ENCODE data around the gene RPS28. TPM values are rescaled to one million over a fixed set of nuclear protein-coding genes. Genes with fewer than 3 reads are reported as not detected.
"Not testable (repeated sequence)": the region's sequence is repeated elsewhere in the genome, so short reads cannot be mapped to it uniquely, and the experiment has no call there.

Gene RPS28
- 151 and 174 TPM in 2 replicates for total RNA-seq (ENCODE audit: low replicate concordance)

GRCh38 chr19:8321067-8321985 lies at the start of gene RPS28, which contains the start of gene NDUFA7:
RPS28 (plus strand) TSS chr19:8321496; CDS start chr19:8321531, 35 bp downstream.
NDUFA7 (minus strand) TSS chr19:8321375; CDS start chr19:8321358, 17 bp downstream.
- no peak for TF ChIP-seq CTCF (IDR thresholded peaks at IDR 0.05; ENCODE audit: insufficient read depth, low read length)
- peak within 1 kb of the TSS; percentile 99 for H3K4me3 ChIP-seq (ENCODE audit: low read depth, low read length)
- peak; percentile 96 for DNase-seq (ENCODE audit: low read depth)

- DNase-seq (ENCODE audit: low read depth); H3K4me3 ChIP-seq (ENCODE audit: low read depth, low read length): not testable (repeated sequence)
Observed at GRCh38 chr19:8276508-8276907, 44.8 kb upstream of the RPS28 start.

GRCh38 chr19:8291337-8291736 lies 30.0 kb upstream of the RPS28 start:
- not testable (repeated sequence) for H3K4me3 ChIP-seq (ENCODE audit: low read depth, low read length); DNase-seq (ENCODE audit: low read depth)

- DNase-seq (ENCODE audit: low read depth): no peak
- no peak overlapping the region for H3K4me3 ChIP-seq (ENCODE audit: low read depth, low read length)
- TF ChIP-seq CTCF (IDR thresholded peaks at IDR 0.05; ENCODE audit: insufficient read depth, low read length): no peak
Observed at GRCh38 chr19:8302357-8302691, 19.0 kb upstream of the RPS28 start.

GRCh38 chr19:8302734-8303133 lies 18.6 kb upstream of the RPS28 start:
- TF ChIP-seq CTCF (IDR thresholded peaks at IDR 0.05; ENCODE audit: insufficient read depth, low read length): no peak
- no peak overlapping the region for H3K4me3 ChIP-seq (ENCODE audit: low read depth, low read length)
- DNase-seq (ENCODE audit: low read depth): no peak

- TF ChIP-seq CTCF (IDR thresholded peaks at IDR 0.05; ENCODE audit: insufficient read depth, low read length): no peak
- H3K4me3 ChIP-seq (ENCODE audit: low read depth, low read length): no peak overlapping the region
- DNase-seq (ENCODE audit: low read depth): no peak
Observed at GRCh38 chr19:8304841-8305621, 16.3 kb upstream of the RPS28 start.

GRCh38 chr19:8305798-8306197 lies 15.5 kb upstream of the RPS28 start:
- H3K4me3 ChIP-seq (ENCODE audit: low read depth, low read length): no peak overlapping the region
- no peak for TF ChIP-seq CTCF (IDR thresholded peaks at IDR 0.05; ENCODE audit: insufficient read depth, low read length)
- DNase-seq (ENCODE audit: low read depth): no peak

All from fibroblast of the aortic adventitia (primary cell).